ENCODE data around the gene SIRT5. TPM values are rescaled to one million over a fixed set of nuclear protein-coding genes. Genes with fewer than 3 reads are reported as not detected.

The SIRT5 gene
- total RNA-seq, 1 donor from 2014 or later = 10.1 TPM

DNA sequence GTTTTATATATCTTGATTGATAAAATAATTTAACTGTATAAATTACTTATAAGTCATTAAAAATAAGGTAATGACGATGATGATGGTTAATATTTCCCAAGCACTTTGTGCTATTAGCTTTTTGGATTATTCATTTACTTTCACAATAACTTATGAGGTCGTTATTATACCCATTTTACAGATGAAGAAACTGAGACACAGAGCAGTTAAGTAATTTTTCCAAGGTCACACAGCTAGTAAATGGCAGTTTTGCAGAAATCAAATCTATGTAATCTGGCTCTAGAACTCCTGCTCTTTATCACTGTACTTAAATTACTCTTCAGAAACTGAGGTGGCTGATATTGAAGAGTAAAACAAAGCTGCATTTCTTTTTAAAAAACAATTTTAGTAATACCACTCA, 58.9 kb downstream of the SIRT5 start:
- intact Hi-C loops (cut with micrococcal nuclease) = no loop called here

DNA sequence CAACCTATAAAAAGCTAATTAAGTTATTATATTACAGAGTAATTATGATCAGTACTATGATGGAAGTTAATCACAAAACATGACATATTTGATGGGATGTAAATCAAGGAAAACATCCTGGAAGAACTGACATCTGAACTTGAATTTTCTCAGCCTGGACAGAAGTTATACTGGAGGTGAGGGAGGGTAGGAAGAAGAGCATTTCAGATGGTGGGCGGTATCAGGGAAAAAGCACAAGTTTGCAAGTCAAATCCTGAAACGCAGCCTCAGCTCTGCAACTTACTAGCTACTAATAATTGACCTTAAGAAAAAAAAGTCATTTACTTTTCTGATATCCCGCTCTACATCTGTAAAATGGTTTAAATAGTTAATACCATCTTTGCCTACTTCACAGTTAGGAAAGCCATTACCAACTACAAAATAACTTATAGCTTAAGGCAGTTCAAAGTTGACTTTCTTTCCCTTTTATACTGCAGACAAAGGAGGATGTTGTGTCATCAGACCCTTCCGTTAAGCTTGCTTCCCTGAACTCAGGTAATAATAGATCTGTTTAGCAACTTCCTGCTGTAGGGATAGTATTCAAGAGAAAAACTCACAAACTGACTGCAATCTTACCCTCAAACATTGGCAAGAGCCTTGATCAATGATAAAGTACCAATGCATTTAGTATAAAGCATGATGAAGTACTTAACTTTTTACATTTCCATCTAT, 61.7 kb downstream of the SIRT5 start:
- intact Hi-C loops (cut with micrococcal nuclease) = loop anchor here (1.0 kb wide), 1 partner anchor 10 kb away; no protein-coding TSS in a partner anchor
- Mint-ChIP-seq H3K4me1 (ENCODE audit: low read depth) (peaks cover 44% of the 10 kb centered on the region), H3K4me3 (no peak overlapping the region), H3K9me3 (no peaks in the 10 kb centered on the region), H3K36me3 (ENCODE audit: low read depth) (peaks cover 57% of the 10 kb centered on the region), H3K27me3 (ENCODE audit: insufficient read depth) (no peaks in the 10 kb centered on the region), H3K27ac (peak overlapping the region; percentile 34)
- DNase-seq (ENCODE audit: low spot score) = no peak

More for the DNA sequence above, 58.9 kb downstream of the SIRT5 start:
- H3K36me3 Mint-ChIP-seq (ENCODE audit: low read depth) = peaks cover 57% of the 10 kb centered on the region
- no peak overlapping the region for H3K27ac Mint-ChIP-seq
- no peaks in the 10 kb centered on the region for H3K27me3 Mint-ChIP-seq (ENCODE audit: insufficient read depth)
- H3K4me3 Mint-ChIP-seq = no peak overlapping the region
- no peaks in the 10 kb centered on the region for H3K9me3 Mint-ChIP-seq
- DNase-seq (ENCODE audit: low spot score) = no peak
- peaks cover 52% of the 10 kb centered on the region for H3K4me1 Mint-ChIP-seq (ENCODE audit: low read depth)

DNA sequence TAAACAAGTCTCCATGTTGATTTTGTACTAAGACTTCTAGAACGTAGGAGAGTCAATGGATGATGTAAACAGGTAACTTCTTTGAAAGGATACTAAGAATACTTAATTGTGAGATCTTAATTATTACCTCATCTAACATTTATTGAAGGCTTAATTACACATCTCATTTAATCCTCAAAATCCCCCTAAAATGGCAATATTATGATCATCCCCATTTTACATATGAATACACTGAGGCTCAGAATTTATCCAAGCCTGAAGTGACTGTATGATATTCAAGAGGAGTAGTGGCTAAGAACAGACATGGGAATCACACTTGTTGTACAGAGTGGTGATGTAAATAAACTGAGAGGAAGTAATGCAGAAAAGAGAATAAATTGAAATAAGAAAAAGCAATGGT, 63.6 kb downstream of the SIRT5 start:
- Mint-ChIP-seq H3K9me3 (no peaks in the 10 kb centered on the region), H3K27ac (no peak overlapping the region), H3K4me3 (no peak overlapping the region), H3K27me3 (ENCODE audit: insufficient read depth) (no peaks in the 10 kb centered on the region), H3K36me3 (ENCODE audit: low read depth) (peaks cover 50% of the 10 kb centered on the region), H3K4me1 (ENCODE audit: low read depth) (peaks cover 44% of the 10 kb centered on the region)
- intact Hi-C loops (cut with micrococcal nuclease) = no loop called here
- DNase-seq (ENCODE audit: low spot score) = no peak

DNA sequence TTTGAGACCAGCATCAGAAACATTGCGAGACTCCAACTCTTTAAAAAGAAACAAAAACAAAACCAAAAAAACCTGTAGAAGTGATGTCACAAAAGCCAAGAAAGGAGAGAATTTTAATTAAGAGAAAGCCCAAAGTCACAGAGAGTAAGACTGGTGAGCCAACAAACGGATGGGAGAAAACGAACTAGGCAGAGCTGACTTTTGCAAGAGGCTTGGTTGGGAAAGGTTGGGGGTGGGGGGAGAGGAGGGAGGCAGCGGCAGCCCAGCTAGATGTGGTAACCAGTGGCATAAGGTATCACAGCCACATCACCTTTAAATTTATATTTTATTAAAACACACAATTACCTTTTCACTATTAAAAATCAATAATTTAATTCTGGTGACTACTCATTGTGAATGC, 64.2 kb downstream of the SIRT5 start:
- H3K27me3 Mint-ChIP-seq (ENCODE audit: insufficient read depth) = no peaks in the 10 kb centered on the region
- H3K9me3 Mint-ChIP-seq = no peaks in the 10 kb centered on the region
- intact Hi-C loops (cut with micrococcal nuclease) = no loop called here
- H3K27ac Mint-ChIP-seq = peak overlapping the region; percentile 79
- H3K4me1 Mint-ChIP-seq (ENCODE audit: low read depth) = peaks cover 51% of the 10 kb centered on the region
- H3K36me3 Mint-ChIP-seq (ENCODE audit: low read depth) = peaks cover 53% of the 10 kb centered on the region
- DNase-seq (ENCODE audit: low spot score) = no peak
- H3K4me3 Mint-ChIP-seq = no peak overlapping the region

DNA sequence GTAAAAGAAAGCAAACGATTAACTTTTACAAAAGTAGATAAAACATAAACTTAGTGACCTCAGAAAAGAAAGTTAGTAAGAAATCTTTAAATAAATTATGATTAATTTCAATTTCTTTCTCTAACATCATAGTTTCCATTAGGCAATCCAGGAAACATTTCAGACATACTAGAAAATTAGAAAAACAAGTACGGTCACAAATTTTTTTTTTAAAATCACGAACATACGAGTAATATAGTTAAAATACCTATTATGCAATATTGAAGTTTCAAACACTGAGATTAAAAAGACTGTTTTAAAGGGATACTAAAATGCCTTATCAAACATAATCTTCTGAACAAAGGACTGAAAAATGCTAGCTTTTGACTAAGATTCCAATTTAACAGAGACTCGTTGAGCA, 66.9 kb downstream of the SIRT5 start:
- Mint-ChIP-seq H3K36me3 (ENCODE audit: low read depth) (peaks cover 43% of the 10 kb centered on the region), H3K27me3 (ENCODE audit: insufficient read depth) (no peaks in the 10 kb centered on the region), H3K4me1 (ENCODE audit: low read depth) (peaks cover 36% of the 10 kb centered on the region), H3K27ac (no peak overlapping the region), H3K9me3 (no peaks in the 10 kb centered on the region), H3K4me3 (no peak overlapping the region)
- no peak for DNase-seq (ENCODE audit: low spot score)
- intact Hi-C loops (cut with micrococcal nuclease) = no loop called here

DNA sequence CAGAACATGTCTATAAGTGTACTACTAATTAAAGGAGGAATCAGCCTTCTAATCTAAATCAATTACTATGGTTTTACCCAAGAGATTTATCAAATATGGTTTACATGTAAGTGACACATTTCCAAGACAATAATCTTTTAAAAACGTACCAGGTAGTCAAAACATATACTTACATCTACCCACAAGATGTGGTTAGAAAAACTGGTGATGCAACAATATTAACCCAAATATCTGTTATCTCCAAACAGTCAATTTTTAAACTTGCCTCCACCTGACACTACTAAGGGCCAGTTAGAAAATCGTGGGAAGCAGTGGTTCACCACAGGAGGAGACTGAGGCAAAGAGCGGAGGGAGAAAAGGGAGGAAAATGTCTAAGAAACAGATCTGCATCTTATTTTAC, 68.7 kb downstream of the SIRT5 start:
- Mint-ChIP-seq H3K27me3 (ENCODE audit: insufficient read depth) (no peaks in the 10 kb centered on the region), H3K36me3 (ENCODE audit: low read depth) (peaks cover 31% of the 10 kb centered on the region), H3K27ac (no peak overlapping the region), H3K4me1 (ENCODE audit: low read depth) (peaks cover 18% of the 10 kb centered on the region), H3K9me3 (no peaks in the 10 kb centered on the region), H3K4me3 (no peak overlapping the region)
- no peak for DNase-seq (ENCODE audit: low spot score)
- intact Hi-C loops (cut with micrococcal nuclease) = no loop called here

DNA sequence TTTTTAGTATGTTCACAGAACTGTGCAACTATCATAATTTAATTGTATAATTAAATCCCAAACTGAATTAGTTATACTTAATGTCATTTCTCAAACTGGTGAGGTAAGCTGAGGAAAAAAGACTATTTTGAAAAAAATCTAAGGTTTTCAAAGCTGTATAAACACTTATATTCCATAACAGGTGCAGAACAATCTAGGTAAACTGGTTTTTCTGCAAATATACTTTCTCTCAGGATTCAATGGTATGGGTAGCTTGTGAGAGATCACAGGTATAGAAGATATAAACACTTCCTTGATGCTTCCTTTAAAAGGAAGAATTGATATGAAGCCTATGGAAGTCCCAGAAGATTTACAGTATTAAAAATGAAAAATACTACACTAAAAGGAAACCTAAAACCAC, 74.4 kb downstream of the SIRT5 start:
- intact Hi-C loops (cut with micrococcal nuclease) = loop anchor here (2.0 kb wide), 1 partner anchor 16 kb away; no protein-coding TSS in a partner anchor
- H3K27me3 Mint-ChIP-seq (ENCODE audit: insufficient read depth) = no peaks in the 10 kb centered on the region
- no peak overlapping the region for H3K4me3 Mint-ChIP-seq
- no peak overlapping the region for H3K27ac Mint-ChIP-seq
- DNase-seq (ENCODE audit: low spot score) = no peak
- H3K9me3 Mint-ChIP-seq = no peaks in the 10 kb centered on the region
- H3K36me3 Mint-ChIP-seq (ENCODE audit: low read depth) = peaks cover 20% of the 10 kb centered on the region
- peaks cover 10% of the 10 kb centered on the region for H3K4me1 Mint-ChIP-seq (ENCODE audit: low read depth)

DNA sequence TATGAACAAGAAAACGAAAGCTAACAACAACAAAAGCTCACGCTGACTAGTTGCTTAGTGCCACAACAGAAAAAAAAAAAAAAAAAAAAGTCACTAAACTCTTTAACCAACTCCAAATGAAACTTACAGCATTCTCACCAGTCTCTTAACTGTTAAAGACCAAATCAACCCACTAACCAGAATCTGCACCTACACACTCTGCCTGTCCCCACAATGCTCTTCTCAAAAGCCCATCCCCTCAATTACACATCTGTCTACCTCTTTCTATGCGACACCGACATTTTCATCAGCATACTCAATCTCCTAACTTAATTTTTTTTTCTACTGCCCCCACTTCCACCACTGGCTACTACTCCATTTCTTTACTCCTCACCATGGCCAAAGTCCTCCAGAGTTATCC, 75.0 kb downstream of the SIRT5 start:
- Mint-ChIP-seq H3K4me1 (ENCODE audit: low read depth) (peaks cover 10% of the 10 kb centered on the region), H3K27me3 (ENCODE audit: insufficient read depth) (no peaks in the 10 kb centered on the region), H3K36me3 (ENCODE audit: low read depth) (peaks cover 19% of the 10 kb centered on the region), H3K27ac (peak overlapping the region; percentile 18), H3K9me3 (no peaks in the 10 kb centered on the region), H3K4me3 (no peak overlapping the region)
- intact Hi-C loops (cut with micrococcal nuclease) = loop anchor here (2.0 kb wide), 1 partner anchor 15 kb away; no protein-coding TSS in a partner anchor
- no peak for DNase-seq (ENCODE audit: low spot score)

DNA sequence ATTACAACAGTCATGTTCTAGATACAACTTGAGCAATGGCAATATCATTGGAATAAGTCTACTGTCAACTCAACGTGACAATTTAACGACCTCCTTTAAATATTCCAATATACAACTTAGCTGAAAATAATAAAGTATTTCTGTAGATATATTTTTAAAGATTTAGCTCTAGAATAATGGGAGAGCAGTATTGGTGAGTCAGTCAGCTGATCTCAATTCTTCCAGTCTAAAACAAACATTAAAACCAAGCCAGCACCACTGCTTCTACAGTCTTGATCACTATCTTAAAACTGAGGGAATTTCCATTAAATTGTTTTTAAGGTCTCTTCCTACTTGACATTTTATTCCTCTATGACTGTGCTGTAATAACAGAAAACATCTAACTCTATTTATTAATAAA, 78.9 kb downstream of the SIRT5 start:
- Mint-ChIP-seq H3K9me3 (no peaks in the 10 kb centered on the region), H3K27ac (no peak overlapping the region), H3K4me3 (no peak overlapping the region), H3K36me3 (ENCODE audit: low read depth) (peaks cover 23% of the 10 kb centered on the region), H3K4me1 (ENCODE audit: low read depth) (peaks cover 22% of the 10 kb centered on the region), H3K27me3 (ENCODE audit: insufficient read depth) (no peaks in the 10 kb centered on the region)
- no peak for DNase-seq (ENCODE audit: low spot score)
- intact Hi-C loops (cut with micrococcal nuclease) = no loop called here

DNA sequence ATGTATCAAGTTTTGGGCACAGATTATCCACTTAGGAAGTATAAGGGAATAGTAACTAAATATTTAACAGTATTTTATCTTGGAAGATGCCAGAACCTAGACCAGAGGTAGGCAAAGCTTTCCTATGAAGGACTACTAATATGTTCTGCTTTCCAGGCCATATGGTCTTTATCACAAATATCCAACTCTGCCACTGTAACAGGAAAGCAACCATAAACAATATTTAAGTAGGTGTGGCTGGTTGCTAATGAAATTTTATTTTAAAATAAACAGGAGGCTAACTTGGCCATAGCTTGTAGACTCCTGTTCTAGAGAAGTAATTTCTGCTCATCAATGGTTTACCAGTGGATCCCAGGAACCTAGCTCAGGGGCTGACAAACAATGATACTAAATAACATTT, 80.1 kb downstream of the SIRT5 start:
- Mint-ChIP-seq H3K36me3 (ENCODE audit: low read depth) (peaks cover 22% of the 10 kb centered on the region), H3K27me3 (ENCODE audit: insufficient read depth) (no peaks in the 10 kb centered on the region), H3K27ac (no peak overlapping the region), H3K4me3 (no peak overlapping the region), H3K4me1 (ENCODE audit: low read depth) (peaks cover 19% of the 10 kb centered on the region), H3K9me3 (no peaks in the 10 kb centered on the region)
- no peak for DNase-seq (ENCODE audit: low spot score)
- intact Hi-C loops (cut with micrococcal nuclease) = no loop called here

DNA sequence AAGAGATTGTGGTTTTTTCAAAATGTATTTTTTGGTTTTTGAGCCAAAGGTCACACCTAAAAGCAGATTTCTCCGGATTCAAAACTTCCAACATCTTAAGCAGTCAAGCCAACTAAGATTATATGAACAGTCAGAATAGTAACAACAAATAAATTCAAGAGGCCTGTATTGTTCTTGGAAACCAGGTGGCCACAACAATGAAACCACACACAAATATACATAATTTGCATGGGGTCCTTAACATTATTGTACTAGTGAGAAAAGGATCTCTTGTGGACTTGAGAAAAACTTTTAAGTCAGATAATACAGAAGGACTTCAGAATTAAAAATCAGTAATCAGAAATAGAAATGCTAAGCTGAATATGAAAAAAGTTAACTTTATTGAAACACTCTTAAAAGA, 81.3 kb downstream of the SIRT5 start:
- Mint-ChIP-seq H3K27me3 (ENCODE audit: insufficient read depth) (no peaks in the 10 kb centered on the region), H3K9me3 (no peaks in the 10 kb centered on the region), H3K36me3 (ENCODE audit: low read depth) (peaks cover 16% of the 10 kb centered on the region), H3K4me3 (no peak overlapping the region), H3K27ac (no peak overlapping the region), H3K4me1 (ENCODE audit: low read depth) (peaks cover 19% of the 10 kb centered on the region)
- no peak for DNase-seq (ENCODE audit: low spot score)
- intact Hi-C loops (cut with micrococcal nuclease) = no loop called here

DNA sequence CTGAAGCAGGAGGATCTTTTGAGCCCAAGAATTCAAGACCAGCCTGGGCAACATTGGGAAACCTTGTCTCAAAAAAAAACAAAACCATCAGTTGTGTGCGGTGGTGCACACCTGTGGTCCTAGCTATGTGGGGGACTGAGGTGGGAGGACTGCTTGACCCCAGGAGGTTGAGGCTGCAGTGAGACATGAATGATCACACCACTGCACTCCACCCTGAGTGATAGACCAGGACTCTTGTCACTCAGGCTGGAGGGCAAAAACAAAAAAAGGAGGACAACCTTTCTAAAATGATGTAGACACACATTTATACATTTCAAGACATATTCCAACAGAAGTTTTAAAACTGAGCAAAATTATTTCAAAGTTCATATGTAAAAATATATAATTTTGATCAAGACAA, 85.9 kb downstream of the SIRT5 start:
- H3K27ac Mint-ChIP-seq = no peak overlapping the region
- H3K36me3 Mint-ChIP-seq (ENCODE audit: low read depth) = peaks cover 10% of the 10 kb centered on the region
- DNase-seq (ENCODE audit: low spot score) = no peak
- H3K27me3 Mint-ChIP-seq (ENCODE audit: insufficient read depth) = no peaks in the 10 kb centered on the region
- no peak overlapping the region for H3K4me3 Mint-ChIP-seq
- no peaks in the 10 kb centered on the region for H3K9me3 Mint-ChIP-seq
- peaks cover 51% of the 10 kb centered on the region for H3K4me1 Mint-ChIP-seq (ENCODE audit: low read depth)
- intact Hi-C loops (cut with micrococcal nuclease) = no loop called here

DNA sequence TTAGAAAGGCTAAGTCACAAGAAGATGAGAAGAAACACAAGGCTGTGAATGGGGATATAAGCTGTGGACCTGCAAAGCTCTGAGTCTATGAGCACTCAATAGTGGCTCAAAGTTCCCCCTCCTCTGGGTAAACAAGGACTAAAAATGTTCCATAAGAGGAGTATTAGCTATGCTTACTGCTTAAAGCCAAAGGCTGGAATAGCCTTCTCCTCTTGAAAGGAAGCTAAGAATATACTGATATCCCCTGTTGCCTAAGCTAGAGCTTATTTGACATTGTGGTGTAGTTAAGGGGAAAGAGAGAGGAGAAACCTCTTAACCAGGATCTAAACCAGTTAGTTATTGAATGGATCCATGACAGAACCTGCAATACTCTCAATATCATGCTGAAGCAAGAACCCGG, 86.5 kb downstream of the SIRT5 start:
- no peak overlapping the region for H3K27ac Mint-ChIP-seq
- DNase-seq (ENCODE audit: low spot score) = no peak
- intact Hi-C loops (cut with micrococcal nuclease) = no loop called here
- peaks cover 52% of the 10 kb centered on the region for H3K4me1 Mint-ChIP-seq (ENCODE audit: low read depth)
- no peaks in the 10 kb centered on the region for H3K27me3 Mint-ChIP-seq (ENCODE audit: insufficient read depth)
- peaks cover 6% of the 10 kb centered on the region for H3K36me3 Mint-ChIP-seq (ENCODE audit: low read depth)
- H3K4me3 Mint-ChIP-seq = no peak overlapping the region
- H3K9me3 Mint-ChIP-seq = no peaks in the 10 kb centered on the region

DNA sequence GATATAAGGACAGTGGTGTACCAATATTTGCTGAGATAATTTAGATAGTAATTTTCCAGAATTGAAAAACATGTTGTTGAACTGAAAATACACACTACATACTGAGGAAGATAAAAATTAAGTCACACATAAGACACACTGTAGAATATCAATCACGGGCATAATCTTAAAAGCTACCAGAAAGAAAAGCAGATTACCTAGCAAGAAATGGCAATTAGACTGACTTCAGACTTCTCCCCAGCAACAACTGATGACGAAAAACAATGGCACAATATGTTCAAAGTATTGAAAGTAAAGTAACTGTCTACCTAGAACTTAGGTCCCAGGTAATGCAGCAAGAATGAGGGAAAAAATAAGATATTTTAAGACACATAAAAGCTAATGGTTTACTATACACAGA, 87.2 kb downstream of the SIRT5 start:
- no peak for DNase-seq (ENCODE audit: low spot score)
- peaks cover 5% of the 10 kb centered on the region for H3K36me3 Mint-ChIP-seq (ENCODE audit: low read depth)
- H3K27me3 Mint-ChIP-seq (ENCODE audit: insufficient read depth) = no peaks in the 10 kb centered on the region
- H3K4me3 Mint-ChIP-seq = no peak overlapping the region
- no peak overlapping the region for H3K27ac Mint-ChIP-seq
- intact Hi-C loops (cut with micrococcal nuclease) = no loop called here
- peaks cover 55% of the 10 kb centered on the region for H3K4me1 Mint-ChIP-seq (ENCODE audit: low read depth)
- H3K9me3 Mint-ChIP-seq = no peaks in the 10 kb centered on the region

All from activated T-helper 1 cell treated with anti-CD3 and anti-CD28 coated beads, Interleukin-12 subunit alpha, Interleukin-12 subunit beta, Interleukin-2, Interleukin-4 antibody, amounts not matched to agents 30 ng/mL and 10 ng/mL and 1 ng/mL, durations not matched to agents 14 hours and 24 hours and 36 hours (primary cell).